HepG2 (cell line): Measurements from ENCODE around the gene SMIM30.

Experiments used
- CHD4 ChIP-seq: fragments of 200-600 bp; sonication (generic); IDR thresholded peaks from 2 replicates; pipeline ENCODE4 v1.7.0; 2017; ENCODE audit warnings: mild to moderate bottlenecking, low read length, borderline replicate concordance
- CREB1 ChIP-seq, 2 experiments: fragments of 450-650 bp in 1 of 2; IDR thresholded peaks; 2 replicates each; pipeline ENCODE4 v1.6.1; 2016 to 2017; ENCODE audit warnings: control low read depth in 1 of 2, mild to moderate bottlenecking in 1 of 2, missing compliant biosample characterization in 1 of 2, missing genetic modification characterization in 1 of 2
- GABPA ChIP-seq, 2 experiments: IDR thresholded peaks; 2 replicates each; pipeline ENCODE4 v1.6.1; 2011 to 2016; ENCODE audit warnings: low read depth in 2 of 2, low read length in 1 of 2, missing biosample characterization in 1 of 2, missing genetic modification characterization in 1 of 2
- MAFK ChIP-seq, 2 experiments: IDR thresholded peaks in 1 of 2; conservative IDR thresholded peaks in 1 of 2; 2 replicates each; pipeline ENCODE4 v1.6.1; 2011; ENCODE audit warnings: improper control_type of control experiment in 2 of 2, low read length in 2 of 2
- MYNN ChIP-seq: sonication (generic); formaldehyde crosslinking; IDR thresholded peaks from 2 replicates; pipeline ENCODE4 v1.4.0; 2020; ENCODE audit warnings: mild to moderate bottlenecking, low read depth, missing genetic modification reagents
- NR2F2 ChIP-seq: IDR thresholded peaks from 2 replicates; pipeline ENCODE4 v1.6.1; 2012; ENCODE audit warnings: low read depth, inconsistent platforms, borderline replicate concordance
- POLR2A ChIP-seq, 2 experiments: IDR thresholded peaks; 2 replicates each; pipeline ENCODE4 v1.6.1; 2011; ENCODE audit warnings: low read depth in 2 of 2, low read length in 2 of 2, mild to moderate bottlenecking in 1 of 2, moderate library complexity in 1 of 2; ENCODE audit not compliant: insufficient read depth in 1 of 2
- POLR2AphosphoS2 ChIP-seq: IDR thresholded peaks from 2 replicates; pipeline ENCODE4 v1.6.1; 2011; ENCODE audit warnings: low read depth, low read length, improper control_type of control experiment
- SUZ12 ChIP-seq: fragments of 150-350 bp; IDR thresholded peaks from 2 replicates; pipeline ENCODE4 v1.6.1; 2014; ENCODE audit warnings: low read depth, low read length
- ZFP37 ChIP-seq: sonication (generic); formaldehyde crosslinking; IDR thresholded peaks from 2 replicates; pipeline ENCODE4 v1.4.0; 2020; ENCODE audit warnings: missing genetic modification reagents, borderline replicate concordance
- ZNF589 ChIP-seq: sonication (generic); formaldehyde crosslinking; conservative IDR thresholded peaks from 2 replicates; pipeline ENCODE4 v1.8.0; 2022; ENCODE audit warnings: mild to moderate bottlenecking, moderate library complexity, missing genetic modification reagents
- ZNF761 ChIP-seq: sonication (generic); formaldehyde crosslinking; conservative IDR thresholded peaks from 2 replicates; pipeline ENCODE4 v1.4.0; 2020; ENCODE audit warnings: mild to moderate bottlenecking, missing genetic modification reagents
- ZNF780A ChIP-seq: sonication (generic); formaldehyde crosslinking; IDR thresholded peaks from 2 replicates; pipeline ENCODE4 v1.8.0; 2022; ENCODE audit warnings: mild to moderate bottlenecking, missing genetic modification reagents, moderate library complexity
- TF ChIP-seq, protein P1 (sequence below): sonication (generic); formaldehyde crosslinking; IDR thresholded peaks from 2 replicates; pipeline ENCODE4 v1.5.0; 2020; ENCODE audit warnings: mild to moderate bottlenecking, missing genetic modification reagents, moderate library complexity

DNA sequence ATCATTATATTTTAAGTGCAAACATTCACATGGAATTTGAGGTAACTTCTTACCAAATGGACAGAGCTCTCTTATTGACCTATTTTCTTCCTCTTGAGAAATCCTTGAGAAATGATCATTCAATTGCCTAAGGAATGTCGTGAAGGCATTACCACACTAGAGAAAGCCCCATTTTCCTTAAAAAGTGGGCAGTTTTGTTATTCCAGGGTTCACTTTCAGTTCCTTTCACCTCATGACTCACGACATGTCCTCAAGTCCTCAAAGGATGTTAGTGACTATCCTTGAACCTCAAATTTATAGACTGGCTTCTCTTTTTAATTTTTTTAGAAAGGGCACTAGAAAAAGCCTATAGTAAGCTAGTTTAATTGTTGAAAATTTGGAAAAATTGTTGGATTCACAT lies 40.4 kb upstream of the SMIM30 start:
- no peak for TF ChIP-seq ZNF589
- no peak for TF ChIP-seq GABPA (IDR thresholded peaks at IDR 0.05; ENCODE audit: low read depth, low read length)
- TF ChIP-seq GABPA (CRISPR knock-in tag; IDR thresholded peaks at IDR 0.05; ENCODE audit: low read depth), result no peak
- no peak for TF ChIP-seq POLR2AphosphoS2
- no peak for TF ChIP-seq ZFP37 (CRISPR knock-in tag)
- no peak for TF ChIP-seq ZNF761
- no peak for TF ChIP-seq ZNF780A (CRISPR knock-in tag)
- no peak for TF ChIP-seq CREB1 (IDR thresholded peaks at IDR 0.05)
- TF ChIP-seq CREB1 (CRISPR knock-in tag; IDR thresholded peaks at IDR 0.05), result no peak
- no peak for TF ChIP-seq CHD4
- TF ChIP-seq NR2F2, result no peak
- no peak for TF ChIP-seq SUZ12
- TF ChIP-seq MAFK (conservative IDR thresholded peaks at IDR 0.05 in 1 of 2, IDR thresholded peaks at IDR 0.05 in 1 of 2; ENCODE audit: low read length in 2 of 2), result no peak
- no peak for TF ChIP-seq POLR2A (IDR thresholded peaks at IDR 0.05; ENCODE audit: insufficient read depth in 1 of 2, low read depth in 2 of 2, low read length in 2 of 2)
- TF ChIP-seq, protein P1, sequence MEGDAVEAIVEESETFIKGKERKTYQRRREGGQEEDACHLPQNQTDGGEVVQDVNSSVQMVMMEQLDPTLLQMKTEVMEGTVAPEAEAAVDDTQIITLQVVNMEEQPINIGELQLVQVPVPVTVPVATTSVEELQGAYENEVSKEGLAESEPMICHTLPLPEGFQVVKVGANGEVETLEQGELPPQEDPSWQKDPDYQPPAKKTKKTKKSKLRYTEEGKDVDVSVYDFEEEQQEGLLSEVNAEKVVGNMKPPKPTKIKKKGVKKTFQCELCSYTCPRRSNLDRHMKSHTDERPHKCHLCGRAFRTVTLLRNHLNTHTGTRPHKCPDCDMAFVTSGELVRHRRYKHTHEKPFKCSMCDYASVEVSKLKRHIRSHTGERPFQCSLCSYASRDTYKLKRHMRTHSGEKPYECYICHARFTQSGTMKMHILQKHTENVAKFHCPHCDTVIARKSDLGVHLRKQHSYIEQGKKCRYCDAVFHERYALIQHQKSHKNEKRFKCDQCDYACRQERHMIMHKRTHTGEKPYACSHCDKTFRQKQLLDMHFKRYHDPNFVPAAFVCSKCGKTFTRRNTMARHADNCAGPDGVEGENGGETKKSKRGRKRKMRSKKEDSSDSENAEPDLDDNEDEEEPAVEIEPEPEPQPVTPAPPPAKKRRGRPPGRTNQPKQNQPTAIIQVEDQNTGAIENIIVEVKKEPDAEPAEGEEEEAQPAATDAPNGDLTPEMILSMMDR (CRISPR knock-in tag), result no peak
- TF ChIP-seq MYNN (CRISPR knock-in tag), result no peak
